ENCODE measurements around the gene SMIM41.
"Not testable (repeated sequence)": the region's sequence is repeated elsewhere in the genome, so short reads cannot be mapped to it uniquely, and the experiment has no call there.

The SMIM41 gene

DNA sequence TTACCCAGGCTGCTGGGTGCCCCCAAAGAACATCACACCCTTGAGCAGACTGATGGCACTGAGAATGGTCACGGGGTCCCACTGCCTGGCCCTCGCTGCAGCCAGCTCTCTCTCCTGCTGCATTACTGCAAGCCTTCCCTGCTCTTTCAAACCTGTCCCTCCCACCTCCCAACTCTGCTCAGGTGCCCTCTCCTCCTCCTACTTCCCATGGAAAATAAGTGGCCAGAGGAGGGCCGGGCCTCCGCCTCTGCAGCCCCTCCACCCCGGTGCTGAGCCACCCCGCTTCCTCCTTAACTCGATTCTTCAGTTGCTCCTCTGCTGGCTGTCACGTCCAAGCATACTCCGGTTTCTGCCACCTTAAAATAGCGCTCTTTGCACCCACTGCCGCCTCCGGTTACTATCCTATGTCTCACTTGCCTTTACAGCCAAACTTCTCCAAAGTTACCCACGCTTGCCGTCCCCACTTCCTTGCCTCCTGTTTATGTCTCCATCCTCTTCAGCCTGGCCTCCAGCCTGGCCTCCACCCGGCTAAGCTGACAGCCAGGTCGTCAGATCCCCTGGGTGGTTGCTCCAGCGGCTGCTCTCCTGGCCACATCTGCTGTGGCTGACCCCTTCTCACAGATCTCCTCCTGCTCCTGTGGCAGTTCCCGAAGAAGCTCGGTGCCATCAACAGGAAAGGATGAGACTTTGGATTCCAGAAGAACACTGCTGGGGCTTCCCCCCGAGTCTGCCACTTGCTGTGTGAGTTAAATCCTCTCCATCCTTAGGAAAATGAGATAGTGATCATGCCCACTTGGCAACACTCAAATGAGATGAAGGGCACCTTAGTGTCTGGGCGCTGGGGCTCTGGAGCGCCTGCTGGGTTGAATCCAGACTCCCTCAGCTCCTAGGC, 7.7 kb downstream of the SMIM41 start:
- no peak for DNase-seq

DNA sequence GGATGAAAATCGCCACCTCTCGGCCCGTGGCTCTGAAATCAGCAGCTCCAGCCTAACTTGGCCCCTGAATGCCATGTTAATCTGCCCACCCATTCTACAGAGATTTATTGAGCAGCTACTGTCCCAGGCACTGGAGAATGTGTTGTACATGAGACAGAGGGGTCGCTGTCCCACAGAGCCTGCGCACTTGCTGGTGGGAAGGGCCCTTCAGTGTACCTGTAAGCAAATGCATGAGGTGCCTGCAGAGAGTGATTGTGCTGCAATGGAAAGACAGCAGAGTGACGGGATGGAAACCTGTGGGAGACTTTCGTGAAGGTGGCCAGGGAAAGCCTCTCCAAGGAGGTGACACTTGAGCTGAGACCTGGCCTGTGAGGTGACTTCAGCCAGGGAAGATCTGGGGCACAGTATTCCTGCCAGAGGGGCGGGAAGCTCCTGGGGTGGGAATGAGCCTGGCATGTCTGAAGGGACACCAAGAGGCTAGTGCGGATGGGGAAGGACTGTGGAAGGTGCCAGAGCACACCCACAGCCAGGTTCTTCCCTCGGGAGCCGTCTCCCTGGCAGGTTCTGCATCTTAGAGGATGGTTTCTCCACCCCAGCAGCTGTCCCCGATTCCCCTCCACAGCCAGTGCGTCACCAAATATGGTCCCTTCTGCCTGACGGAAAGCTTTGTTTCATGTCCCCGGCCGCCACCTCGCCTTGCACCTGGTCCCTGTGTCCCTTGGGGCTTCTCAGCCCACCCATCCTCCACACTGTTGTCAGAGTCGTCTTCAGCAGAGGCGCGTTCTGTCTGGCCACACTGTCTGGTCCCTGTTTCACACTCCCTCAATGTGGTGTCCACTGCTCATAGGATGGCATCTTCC, 8.7 kb downstream of the SMIM41 start:
- no peak for DNase-seq

DNA sequence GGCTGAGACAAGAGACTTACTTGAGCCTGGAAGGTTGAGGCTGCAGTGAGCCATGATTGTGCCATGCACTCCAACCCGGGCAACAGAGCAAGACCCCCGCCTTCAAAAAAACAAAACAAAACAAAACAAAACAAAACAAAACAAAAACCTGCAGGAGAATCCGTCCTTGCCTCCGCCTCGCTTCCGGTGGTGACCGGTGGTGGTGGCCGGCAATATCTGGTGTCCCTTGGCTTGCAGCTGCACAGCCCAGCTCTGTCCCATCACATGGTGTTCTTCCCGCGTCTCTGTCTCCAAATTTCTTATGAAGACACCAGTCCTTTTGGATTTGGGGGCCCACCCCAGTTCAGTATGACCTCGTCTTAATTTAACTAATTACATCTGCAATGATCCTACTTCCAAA, 10.0 kb downstream of the SMIM41 start:
- no peak for DNase-seq

DNA sequence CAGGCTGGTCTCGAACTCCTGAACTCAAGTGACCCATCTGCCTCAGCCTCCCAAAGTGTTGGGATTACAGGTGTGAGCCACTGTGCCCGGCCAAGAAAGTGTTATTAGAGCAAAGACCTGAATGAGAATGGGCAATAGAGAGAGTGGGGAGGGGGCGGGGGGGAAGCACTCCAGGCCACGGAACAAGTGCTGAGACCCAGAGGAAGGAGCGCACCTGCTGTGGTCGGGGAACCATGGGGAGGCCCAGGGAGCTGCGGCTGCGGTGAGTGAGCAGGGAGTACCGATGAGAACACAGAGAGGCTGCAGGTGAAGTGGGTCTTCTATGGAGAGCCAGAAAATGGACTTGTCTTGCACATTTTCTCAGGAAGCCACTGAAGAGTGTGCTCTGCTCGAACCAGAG, 10.8 kb downstream of the SMIM41 start:
- no peak for DNase-seq

DNA sequence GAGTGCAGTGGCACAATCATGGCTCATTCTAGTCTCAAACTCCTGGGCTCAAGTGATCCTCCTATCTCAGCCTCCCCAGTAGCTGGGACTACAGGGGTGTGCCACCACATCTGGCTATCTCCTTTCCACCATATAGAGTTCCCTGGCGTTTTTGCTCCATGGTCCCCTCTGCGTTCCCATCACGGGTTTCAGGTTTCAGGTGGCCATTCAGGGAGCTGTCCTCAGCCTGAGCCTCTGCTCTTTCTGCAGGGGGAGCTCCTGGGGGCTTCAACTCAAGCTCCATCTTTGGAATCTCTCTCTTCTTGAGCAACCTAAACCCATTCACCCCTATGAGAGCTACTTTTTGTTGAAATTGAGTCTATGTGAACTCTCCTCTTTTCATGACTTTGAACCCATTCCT, 11.6 kb downstream of the SMIM41 start:
- no peak for DNase-seq

DNA sequence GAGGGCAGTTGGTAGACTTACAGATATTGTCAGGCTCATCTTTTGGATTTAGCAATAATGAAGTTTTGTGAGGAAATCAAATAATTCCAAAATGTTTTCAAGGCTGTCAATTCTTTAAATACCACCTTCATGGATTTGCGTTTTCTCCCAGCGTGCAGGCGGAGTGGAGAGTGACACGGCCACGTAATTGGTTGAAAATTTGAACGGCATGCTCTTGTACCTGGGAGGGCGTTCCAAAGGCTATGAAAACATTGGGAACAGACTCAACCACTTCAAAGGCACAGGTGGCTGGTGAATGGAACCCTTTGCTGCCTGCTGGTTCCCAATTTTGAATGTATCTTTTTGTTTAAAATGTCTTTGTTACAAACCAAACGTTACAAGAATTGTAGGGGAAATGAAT, 12.4 kb downstream of the SMIM41 start:
- no peak for DNase-seq

- no peak for DNase-seq
Measured at GRCh38 chr12:52093346-52093745, 13.8 kb downstream of the SMIM41 start.

DNA sequence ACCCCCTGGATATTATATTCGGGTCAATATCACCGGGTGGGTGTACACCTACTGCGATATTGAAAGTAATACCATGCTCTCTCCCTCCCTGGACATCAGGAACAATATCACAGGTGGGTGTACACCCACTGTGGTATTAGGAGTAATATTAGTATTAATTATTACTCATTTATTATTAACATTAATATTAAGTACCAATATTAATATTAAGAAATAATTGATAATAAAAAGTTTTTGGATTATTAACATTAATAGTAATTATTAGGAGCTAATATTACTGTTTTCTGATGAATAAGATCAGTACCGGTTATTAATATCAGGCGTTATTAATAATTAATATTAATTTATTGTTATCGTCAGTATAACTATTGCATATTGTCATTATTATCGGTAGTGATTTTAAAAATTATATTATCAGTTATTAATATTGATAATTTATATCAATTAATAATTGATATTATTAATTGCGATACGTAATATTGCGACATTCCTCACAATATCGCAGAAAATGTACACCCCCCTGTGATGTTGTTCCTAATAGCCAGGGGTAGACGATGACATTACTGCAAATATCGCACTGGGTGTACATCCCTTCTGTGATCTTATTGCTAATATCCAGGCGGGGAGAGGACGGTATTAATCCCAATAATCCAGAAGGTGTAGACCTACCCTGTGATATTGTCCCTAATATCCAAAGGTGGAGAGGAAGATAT, 17.0 kb downstream of the SMIM41 start:
- DNase-seq = no peak

GRCh38 chr12:52097045-52097666, 17.7 kb downstream of the SMIM41 start:
- DNase-seq = no peak

- DNase-seq = not testable (repeated sequence)
Measured at GRCh38 chr12:52104431-52105089, 25.1 kb downstream of the SMIM41 start.

- DNase-seq = not testable (repeated sequence)
Measured at GRCh38 chr12:52116222-52117125, 37.0 kb downstream of the SMIM41 start.

DNA sequence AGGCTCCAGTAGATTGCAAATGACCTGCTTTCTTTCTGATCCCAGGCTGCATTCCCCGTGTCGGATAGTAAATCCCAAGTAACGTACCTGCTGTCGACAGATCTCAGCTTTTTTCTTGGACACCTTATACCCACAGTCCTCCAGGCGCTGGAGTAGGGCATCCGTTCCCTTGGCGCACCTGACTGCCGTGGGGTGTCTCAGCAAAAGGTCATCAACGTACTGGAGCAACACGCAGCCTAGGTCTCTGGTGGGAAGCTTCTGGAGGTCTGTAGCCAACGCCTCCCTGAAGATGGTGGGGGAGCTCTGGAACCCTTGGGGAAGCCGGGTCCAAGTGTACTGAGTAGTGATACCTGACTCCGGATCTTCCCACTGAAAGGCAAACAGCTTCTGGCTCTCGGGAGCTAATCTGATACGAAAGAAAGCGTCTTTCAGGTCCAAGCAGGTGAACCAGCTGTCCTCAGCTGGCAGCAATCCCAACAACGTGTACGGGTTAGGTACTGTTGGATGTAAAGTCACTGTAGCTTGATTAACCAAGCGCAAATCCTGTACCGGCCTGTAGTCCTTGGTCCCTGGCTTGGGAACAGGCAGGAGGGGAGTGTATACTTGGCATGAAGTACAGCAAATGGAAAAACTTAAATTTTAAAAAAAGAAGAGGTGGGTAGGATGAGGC, 38.4 kb downstream of the SMIM41 start:
- DNase-seq = not testable (repeated sequence)

DNA sequence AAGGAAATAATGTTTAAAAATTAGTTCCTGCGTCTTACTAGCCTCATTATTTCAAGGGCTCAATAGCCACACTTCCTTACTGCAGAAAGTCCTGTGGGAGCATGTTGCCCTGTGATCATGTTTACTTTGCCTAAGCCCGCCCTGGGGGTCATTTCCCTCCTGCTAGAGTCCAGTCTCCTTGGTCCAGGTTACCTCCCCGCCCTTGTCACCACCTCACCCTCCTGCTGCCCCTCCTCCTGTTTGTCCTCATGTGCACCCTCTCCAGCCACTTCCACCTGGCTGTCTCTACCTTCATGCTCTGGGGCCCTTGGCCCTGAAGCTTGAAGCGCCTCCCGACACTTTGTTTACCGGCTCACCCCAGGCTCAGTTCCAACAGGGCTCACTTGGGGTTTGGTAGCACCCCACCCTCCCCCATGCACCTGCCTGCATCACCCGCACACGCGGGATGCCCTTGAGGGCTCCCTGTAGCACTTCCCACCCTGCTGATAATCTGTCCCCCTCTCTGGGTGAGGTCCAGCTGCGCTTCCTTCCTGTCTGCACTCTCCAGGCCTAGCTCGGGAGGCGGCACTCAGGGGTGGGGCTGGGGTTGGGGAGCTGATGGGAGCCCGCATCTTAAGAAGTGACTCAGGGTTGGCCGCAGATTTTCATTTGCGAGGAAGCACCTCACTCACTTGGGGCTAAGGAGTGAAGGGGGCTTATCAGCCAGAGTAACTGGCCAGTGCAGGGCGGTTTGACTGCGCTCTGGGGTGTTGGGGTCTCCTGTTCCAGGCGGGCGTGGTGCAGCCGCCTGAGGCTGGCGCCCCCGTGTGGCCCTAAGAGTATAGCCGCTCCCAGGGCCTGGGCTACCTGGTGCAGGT, 40.1 kb downstream of the SMIM41 start:
- no peak for DNase-seq

DNA sequence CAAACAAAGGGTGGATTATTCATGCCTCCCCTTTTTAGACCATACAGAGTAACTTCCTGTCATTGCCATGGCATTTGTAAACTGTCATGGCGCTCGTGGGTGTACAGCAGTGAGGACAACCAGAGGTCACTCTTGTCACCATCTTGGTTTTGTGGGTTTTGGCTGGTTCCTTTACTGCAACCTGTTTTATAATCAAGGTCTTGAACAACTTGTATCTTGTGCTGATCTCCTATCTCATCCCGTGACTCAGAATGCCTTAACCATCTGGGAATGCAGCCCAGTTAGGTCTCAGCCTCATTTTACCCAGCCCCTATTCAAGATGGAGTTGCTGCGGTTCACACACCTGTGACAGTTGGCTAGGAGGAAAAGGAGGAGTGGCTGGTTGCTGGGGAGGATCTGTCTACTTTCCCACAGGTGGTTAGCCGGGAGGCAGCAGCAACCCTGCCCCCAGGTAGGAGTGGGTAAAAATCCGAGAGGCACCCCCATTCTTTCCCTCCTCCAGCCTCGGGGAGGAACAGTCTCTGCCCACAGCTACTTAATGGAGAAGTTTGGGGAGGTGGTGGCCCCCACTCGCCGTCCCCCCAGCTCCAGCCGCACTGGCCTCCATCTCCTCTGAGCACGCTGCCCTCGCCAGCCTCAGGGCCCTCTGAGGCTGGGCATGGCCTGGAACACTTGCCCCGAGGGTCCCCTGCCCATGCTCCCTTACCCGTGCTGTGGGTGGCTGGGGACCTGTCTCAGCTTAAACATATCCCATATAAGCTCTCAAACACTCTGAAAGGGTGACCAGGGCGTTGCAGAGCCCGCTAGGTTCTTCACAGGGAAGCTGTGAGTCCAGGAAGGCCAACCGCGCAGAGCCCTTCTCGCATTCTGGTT, 41.7 kb downstream of the SMIM41 start:
- no peak for DNase-seq

GRCh38 chr12:52121824-52122539, 42.5 kb downstream of the SMIM41 start:
- no peak for DNase-seq

GRCh38 chr12:52122540-52122871, 43.0 kb downstream of the SMIM41 start:
- no peak for DNase-seq

DNA sequence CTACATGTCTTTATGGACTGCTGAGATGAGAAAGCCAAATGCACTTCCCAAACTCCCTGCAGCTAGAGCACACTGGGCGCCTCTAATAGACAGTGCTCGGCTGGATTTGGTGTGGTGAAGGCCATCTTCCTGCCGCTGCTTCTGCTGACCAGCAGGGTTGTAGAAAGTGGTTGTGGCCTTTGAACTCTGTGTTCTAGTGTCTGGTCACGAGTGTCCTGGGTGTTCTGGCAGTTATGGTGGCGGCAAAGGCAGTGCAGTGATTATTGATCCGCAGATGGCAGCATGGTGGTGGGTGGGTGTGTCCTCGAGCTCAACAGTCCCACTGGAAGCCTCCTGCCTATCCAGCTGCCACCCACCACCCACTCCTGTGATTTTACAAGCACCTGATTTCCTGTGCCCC, 43.4 kb downstream of the SMIM41 start:
- no peak for DNase-seq

Measured in SIG-M5 (cell line).